Keratinocyte (primary cell): ENCODE measurements around the gene JTB. TPM values are rescaled to one million over a fixed set of nuclear protein-coding genes. Genes with fewer than 3 reads are reported as not detected.

Experiments
- DNase-seq: peaks from one replicate; pipeline ENCODE4 v3.0.0-alpha.2; 2011; ENCODE audit warnings: low read depth, missing footprints, low spot score
- FAIRE-seq: peaks from 2 replicates; lab custom pipeline; 2011; peaks lifted over from hg19 to GRCh38; lab: Jason Lieb, UNC
- H2AFZ ChIP-seq: 2 replicates; pipeline ENCODE4 v1.6.0; 2012; ENCODE audit warnings: low read length, control low read depth, inconsistent platforms; ENCODE audit not compliant: control insufficient read depth
- H3K27ac ChIP-seq: 2 replicates; pipeline ENCODE4 v1.5.1; 2011; ENCODE audit warnings: low read length; ENCODE audit not compliant: control insufficient read depth, insufficient read depth
- H3K27me3 ChIP-seq: 3 replicates; pipeline ENCODE4 v1.6.0; 2011; ENCODE audit warnings: low read length; ENCODE audit not compliant: control insufficient read depth, insufficient read depth; ENCODE audit errors: extremely low read depth
- H3K36me3 ChIP-seq, 2 experiments: 2 replicates in 1 of 2; 3 replicates in 1 of 2; pipeline ENCODE4 v1.5.1; 2011; ENCODE audit warnings: low read length in 2 of 2, mild to moderate bottlenecking in 1 of 2; ENCODE audit not compliant: control insufficient read depth in 2 of 2, insufficient read depth in 2 of 2; ENCODE audit errors: extremely low read depth in 1 of 2
- H3K4me1 ChIP-seq: 3 replicates; pipeline ENCODE4 v1.5.1; 2011; ENCODE audit warnings: low read length; ENCODE audit not compliant: control insufficient read depth, insufficient read depth; ENCODE audit errors: extremely low read depth
- H3K4me2 ChIP-seq: 3 replicates; pipeline ENCODE4 v1.6.0; 2011; ENCODE audit warnings: low read depth, low read length; ENCODE audit not compliant: control insufficient read depth, insufficient read depth; ENCODE audit errors: extremely low read depth
- H3K4me3 ChIP-seq, 3 experiments: fragments of 200-600 bp in 1 of 3; sonication (generic) in 1 of 3; 2 replicates in 2 of 3; 3 replicates in 1 of 3; pipeline ENCODE4 v1.5.1; 2011 to 2016; ENCODE audit warnings: low read length in 3 of 3, mild to moderate bottlenecking in 3 of 3, control low read depth in 2 of 3, inconsistent platforms in 1 of 3, low read depth in 1 of 3, mixed read lengths in 1 of 3, mixed run types in 1 of 3, moderate library complexity in 1 of 3; ENCODE audit not compliant: control insufficient read depth in 2 of 3, insufficient read depth in 2 of 3; ENCODE audit errors: extremely low read depth in 1 of 3
- H3K79me2 ChIP-seq: 2 replicates; pipeline ENCODE4 v1.6.0; 2012; ENCODE audit warnings: low read length; ENCODE audit not compliant: control insufficient read depth, insufficient read depth
- H3K9ac ChIP-seq: 3 replicates; pipeline ENCODE4 v1.6.0; 2011; ENCODE audit warnings: low read length; ENCODE audit not compliant: control insufficient read depth, insufficient read depth; ENCODE audit errors: extremely low read depth
- H3K9me1 ChIP-seq: 3 replicates; pipeline ENCODE4 v1.6.0; 2011; ENCODE audit warnings: low read length; ENCODE audit not compliant: control insufficient read depth, insufficient read depth; ENCODE audit errors: extremely low read depth
- H3K9me3 ChIP-seq: 2 replicates; pipeline ENCODE4 v1.5.1; 2012; ENCODE audit warnings: low read depth, low read length; ENCODE audit not compliant: control insufficient read depth
- H4K20me1 ChIP-seq: 3 replicates; pipeline ENCODE4 v1.6.0; 2011; ENCODE audit warnings: low read length; ENCODE audit not compliant: control insufficient read depth, insufficient read depth; ENCODE audit errors: extremely low read depth
- CTCF ChIP-seq, 3 experiments: IDR thresholded peaks in 1 of 3; conservative IDR thresholded peaks in 1 of 3; optimal IDR thresholded peaks in 1 of 3; 2 replicates in 2 of 3; 3 replicates in 1 of 3; pipeline versions ENCODE3 to v1.5.1; 2011; ENCODE audit warnings: low read length in 3 of 3, mild to moderate bottlenecking in 3 of 3, moderate library complexity in 2 of 3, control low read depth in 1 of 3, inconsistent platforms in 1 of 3; ENCODE audit not compliant: insufficient read depth in 2 of 3; ENCODE audit errors: extremely low read depth in 1 of 3
- EZH2 ChIP-seq: IDR thresholded peaks from one replicate; pipeline ENCODE4 v1.6.1; 2012; ENCODE audit warnings: inconsistent platforms, mild to moderate bottlenecking, low read length, moderate library complexity
- dilution Hi-C: fragments of 300-500 bp; cut with MboI; formaldehyde crosslinking; loops from one replicate; pipeline ENCODE4 v1.7.0; 2020; ENCODE audit warnings: low sequenced_read_pairs; ENCODE audit not compliant: extremely low pct_ligation_motif_present
- polyA plus RNA-seq, 5 experiments: library from polyadenylated mRNA; depleted of rRNA in 3 of 5; stranded (reverse) in 3 of 5; stranded (forward) in 1 of 5; unstranded in 1 of 5; fragments of >200 nt; gene quantifications; 1 replicate in 1 of 5; 2 replicates in 3 of 5; 3 replicates in 1 of 5; pipeline versions ENCODE4 v1.2.1 to v1.2.3, GENCODE V29; 2011 to 2012; ENCODE audit warnings: missing spikeins in 2 of 5, low read depth in 1 of 5, low replicate concordance in 1 of 5

Gene JTB
- polyA plus RNA-seq, 1 donor (not counting 4 experiments of a cell fraction or from before 2014, with no cell fraction given), result 83.4 TPM

DNA sequence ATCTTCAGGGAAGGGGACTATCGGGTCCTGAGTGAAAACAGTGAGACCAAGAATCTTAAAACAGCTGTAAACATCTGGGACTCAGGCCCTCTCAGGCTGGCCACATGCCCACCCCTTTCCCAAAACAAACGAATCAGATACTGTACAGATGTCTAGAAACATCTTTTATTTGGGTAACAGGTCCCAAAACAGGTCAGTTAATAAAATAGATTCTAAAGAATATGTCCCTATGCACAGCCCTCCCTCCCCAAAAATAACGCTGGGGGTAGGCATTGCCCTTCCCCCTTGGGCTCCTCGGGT, 18.6 kb downstream of the JTB start:
- Histone ChIP-seq H2AFZ (no peak overlapping the region), H3K27me3 (no peaks in the 10 kb centered on the region), H4K20me1 (peaks cover 3% of the 10 kb centered on the region), H3K9me3 (no peaks in the 10 kb centered on the region), H3K4me3 (peak overlapping the region in 1 of 3 experiments; percentile 29), H3K36me3 (peaks cover 6 to 35% of the 10 kb centered on the region in 2 experiments), H3K27ac (peak overlapping the region; percentile 46), H3K4me1 (peaks cover 35% of the 10 kb centered on the region), H3K9me1 (no peaks in the 10 kb centered on the region), H3K4me2 (peak overlapping the region; percentile 63), H3K9ac (peak overlapping the region; percentile 49), H3K79me2 (peaks cover 67% of the 10 kb centered on the region)
- dilution Hi-C loops, result no loop called here
- TF ChIP-seq CTCF (optimal IDR thresholded peaks at IDR 0.05 in 1 of 3, IDR thresholded peaks at IDR 0.05 in 1 of 3, conservative IDR thresholded peaks at IDR 0.05 in 1 of 3; ENCODE audit: extremely low read depth in 1 of 3, insufficient read depth in 2 of 3, low read length in 3 of 3) (no peak), EZH2 (no peak)
- DNase-seq, result no peak
- no peak for FAIRE-seq

GRCh38 chr1:153958111-153958960, 19.1 kb downstream of the JTB start, which contains the start of gene CRTC2:
CRTC2 (minus strand) TSS chr1:153958612; CDS start chr1:153958497, 115 bp downstream.
- no peaks in the 10 kb centered on the region for H3K9me1 ChIP-seq
- H3K36me3 ChIP-seq, result peaks cover 8 to 41% of the 10 kb centered on the region in 2 experiments
- H3K9me3 ChIP-seq, result no peaks in the 10 kb centered on the region
- DNase-seq (peak; percentile 96), FAIRE-seq (peak; percentile 69)
- H3K4me3 ChIP-seq, result peak within 1 kb of the TSS; percentile 92 to 99 (median 96)
- H3K79me2 ChIP-seq, result peaks cover 73% of the 10 kb centered on the region
- H2AFZ ChIP-seq, result peak within 1 kb of the TSS; percentile 81
- H3K27me3 ChIP-seq, result no peaks in the 10 kb centered on the region
- no peak for TF ChIP-seq EZH2
- TF ChIP-seq CTCF (optimal IDR thresholded peaks at IDR 0.05 in 1 of 3, IDR thresholded peaks at IDR 0.05 in 1 of 3, conservative IDR thresholded peaks at IDR 0.05 in 1 of 3; ENCODE audit: extremely low read depth in 1 of 3, insufficient read depth in 2 of 3, low read length in 3 of 3), result peak in 2 of 3 experiments; percentile 12 to 20
- H3K4me1 ChIP-seq, result peaks cover 32% of the 10 kb centered on the region
- H3K9ac ChIP-seq, result peak within 1 kb of the TSS; percentile 91
- H4K20me1 ChIP-seq, result peaks cover 3% of the 10 kb centered on the region
- peak within 1 kb of the TSS; percentile 82 for H3K27ac ChIP-seq
- peak within 1 kb of the TSS; percentile 100 for H3K4me2 ChIP-seq
- dilution Hi-C loops, result no loop called here
